Epithelial cell of proximal tubule (primary cell): ENCODE results near the gene PDE3A. TPM values are rescaled to one million over a fixed set of nuclear protein-coding genes. Genes with fewer than 3 reads are reported as not detected.

Experiments
- DNase-seq: peaks from one replicate; pipeline ENCODE4 v3.0.0-alpha.2; 2011; ENCODE audit warnings: low read depth
- H3K4me3 ChIP-seq: 2 replicates; pipeline ENCODE4 v1.5.1; 2011; ENCODE audit warnings: low read depth, mild to moderate bottlenecking, low read length
- CTCF ChIP-seq: conservative IDR thresholded peaks from 2 replicates; pipeline ENCODE4 v1.5.1; 2012; ENCODE audit warnings: low read depth, mild to moderate bottlenecking, low read length
- total RNA-seq: library from RNA; depleted of rRNA; stranded (reverse); fragments of >200 nt; gene quantifications from 2 replicates; pipeline ENCODE4 v1.2.3, GENCODE V29; 2015

Gene PDE3A
- total RNA-seq, 1 donor from 2014 or later: 1.6 TPM

GRCh38 chr12:20390846-20391245 lies 22.5 kb downstream of the PDE3A start:
- no peak overlapping the region for H3K4me3 ChIP-seq
- DNase-seq: no peak
- no peak for TF ChIP-seq CTCF

- no peak overlapping the region for H3K4me3 ChIP-seq
- DNase-seq: no peak
- no peak for TF ChIP-seq CTCF
Measured at GRCh38 chr12:20392339-20392738, 24.0 kb downstream of the PDE3A start.

GRCh38 chr12:20393707-20394106 lies 25.4 kb downstream of the PDE3A start:
- DNase-seq: no peak
- TF ChIP-seq CTCF: no peak
- H3K4me3 ChIP-seq: no peak overlapping the region

GRCh38 chr12:20395791-20396550 lies 27.6 kb downstream of the PDE3A start:
- no peak overlapping the region for H3K4me3 ChIP-seq
- no peak for TF ChIP-seq CTCF
- no peak for DNase-seq

GRCh38 chr12:20398686-20399085 lies 30.3 kb downstream of the PDE3A start:
- TF ChIP-seq CTCF: no peak
- no peak for DNase-seq
- no peak overlapping the region for H3K4me3 ChIP-seq

GRCh38 chr12:20400003-20400402 lies 31.7 kb downstream of the PDE3A start:
- TF ChIP-seq CTCF: no peak
- no peak for DNase-seq
- no peak overlapping the region for H3K4me3 ChIP-seq

- DNase-seq: no peak
- H3K4me3 ChIP-seq: no peak overlapping the region
- no peak for TF ChIP-seq CTCF
Measured at GRCh38 chr12:20403230-20403629, 34.9 kb downstream of the PDE3A start.
